ENCODE data around the gene MAPKAPK3.

MAPKAPK3 gene

GRCh38 chr3:50698269-50698668, 81.3 kb downstream of the MAPKAPK3 start:
- no peak for TF ChIP-seq YY1 (IDR thresholded peaks at IDR 0.05; ENCODE audit: low read depth)
- no peak for TF ChIP-seq CEBPB (IDR thresholded peaks at IDR 0.05)
- TF ChIP-seq EGR1 (IDR thresholded peaks at IDR 0.05) = no peak
- no peak for TF ChIP-seq FOXM1 (IDR thresholded peaks at IDR 0.05; ENCODE audit: borderline replicate concordance, low read depth)
- no peak for TF ChIP-seq TEAD4 (IDR thresholded peaks at IDR 0.05)
- no peak for TF ChIP-seq EP300 (IDR thresholded peaks at IDR 0.05; ENCODE audit: borderline replicate concordance)
- TF ChIP-seq ZBTB7A (IDR thresholded peaks at IDR 0.05; ENCODE audit: low read depth) = no peak
- no peak for TF ChIP-seq NFIC (IDR thresholded peaks at IDR 0.05)
- TF ChIP-seq USF1 (IDR thresholded peaks at IDR 0.05) = no peak
- no peak for TF ChIP-seq MAX (IDR thresholded peaks at IDR 0.05)
- TF ChIP-seq CREB1 (IDR thresholded peaks at IDR 0.05; ENCODE audit: low read depth) = no peak
- TF ChIP-seq REST (IDR thresholded peaks at IDR 0.05; ENCODE audit: low read depth) = no peak
- no peak for TF ChIP-seq TAF1 (IDR thresholded peaks at IDR 0.05; ENCODE audit: low read depth)
